OCI-LY3 (cell line): ENCODE results near the gene HIBCH.

Experiments used
- H2AFZ ChIP-seq: fragments of 200-600, 300-600 bp; shearing (Covaris generic); 2 replicates; pipeline ENCODE4 v1.6.0; 2014; ENCODE audit warnings: antibody characterized with exemption, low read depth, low read length
- H3K27ac ChIP-seq: fragments of 200-600, 300-600 bp; sonication (generic); 2 replicates; pipeline ENCODE4 v1.5.1; 2014; ENCODE audit warnings: mild to moderate bottlenecking, low read length, moderate library complexity, mixed read lengths
- H3K27me3 ChIP-seq: fragments of 200-600, 300-600 bp; sonication (generic); 2 replicates; pipeline ENCODE4 v1.6.1; 2014; ENCODE audit warnings: low read depth, low read length, mixed read lengths
- H3K36me3 ChIP-seq: fragments of 200-600, 300-600 bp; sonication (generic); replicated peaks from 2 replicates; pipeline ENCODE3; 2014; ENCODE audit warnings: low read depth, low read length, mixed read lengths
- H3K4me1 ChIP-seq: fragments of 300-600, 200-600 bp; sonication (generic); 2 replicates; pipeline ENCODE4 v1.6.1; 2014; ENCODE audit warnings: low read length, mixed read lengths
- H3K4me2 ChIP-seq: fragments of 200-600, 300-600 bp; sonication (generic); 2 replicates; pipeline ENCODE4 v1.6.1; 2014; ENCODE audit warnings: low read length, mixed read lengths
- H3K4me3 ChIP-seq: fragments of 300-600, 200-600 bp; sonication (generic); 2 replicates; pipeline ENCODE4 v1.5.1; 2014; ENCODE audit warnings: antibody characterized with exemption, mild to moderate bottlenecking, low read length, moderate library complexity
- H3K79me2 ChIP-seq: fragments of 300-600, 200-600 bp; shearing (Covaris generic); 2 replicates; pipeline ENCODE4 v1.6.1; 2014; ENCODE audit warnings: mild to moderate bottlenecking, low read length, mixed read lengths
- H3K9ac ChIP-seq: fragments of 300-600, 200-600 bp; shearing (Covaris generic); 2 replicates; pipeline ENCODE4 v1.6.0; 2014; ENCODE audit warnings: mild to moderate bottlenecking, low read length, moderate library complexity
- H3K9me3 ChIP-seq: fragments of 200-600, 300-600 bp; shearing (Covaris generic); 2 replicates; pipeline ENCODE4 v1.6.1; 2014; ENCODE audit warnings: low read length, mixed read lengths; ENCODE audit not compliant: insufficient read depth
- H4K20me1 ChIP-seq: fragments of 200-600, 300-600 bp; sonication (generic); 2 replicates; pipeline ENCODE4 v1.6.1; 2016; ENCODE audit warnings: low read length, mixed read lengths; ENCODE audit not compliant: insufficient read depth
- CTCF ChIP-seq: fragments of 200-600, 300-600 bp; sonication (generic); IDR thresholded peaks from 2 replicates; pipeline ENCODE4 v1.5.1; 2014; ENCODE audit warnings: antibody characterized with exemption, low read length, low read depth
- EZH2phosphoT487 ChIP-seq: fragments of 200-600 bp; shearing (Covaris generic); IDR thresholded peaks from 2 replicates; pipeline ENCODE4 v1.6.1; 2018; ENCODE audit warnings: antibody characterized with exemption, mixed run types, low read depth

The HIBCH gene

GRCh38 chr2:190319555-190320498 lies at the start of gene HIBCH:
Gene HIBCH, minus strand, starts transcription at chr2:190319826. Its CDS starts 76 bp downstream, at chr2:190319750.
- peak within 1 kb of the TSS; percentile 75 for H2AFZ ChIP-seq
- H3K4me3 ChIP-seq = peak within 1 kb of the TSS; percentile 93
- TF ChIP-seq CTCF (peak; percentile 45), EZH2phosphoT487 (no peak)
- H3K79me2 ChIP-seq = no peaks in the 10 kb centered on the region
- H3K36me3 ChIP-seq = no peaks in the 10 kb centered on the region
- peak within 1 kb of the TSS; percentile 66 for H3K9ac ChIP-seq
- H3K4me2 ChIP-seq = peak within 1 kb of the TSS; percentile 87
- H4K20me1 ChIP-seq = no peaks in the 10 kb centered on the region
- H3K27ac ChIP-seq = peak within 1 kb of the TSS; percentile 27
- H3K4me1 ChIP-seq = peaks cover 27% of the 10 kb centered on the region
- no peaks in the 10 kb centered on the region for H3K9me3 ChIP-seq
- H3K27me3 ChIP-seq = no peaks in the 10 kb centered on the region

- no peak overlapping the region for H3K4me2 ChIP-seq
- H2AFZ ChIP-seq = no peak overlapping the region
- H3K9ac ChIP-seq = no peak overlapping the region
- no peaks in the 10 kb centered on the region for H3K4me1 ChIP-seq
- H4K20me1 ChIP-seq = no peaks in the 10 kb centered on the region
- no peaks in the 10 kb centered on the region for H3K79me2 ChIP-seq
- no peaks in the 10 kb centered on the region for H3K9me3 ChIP-seq
- TF ChIP-seq EZH2phosphoT487 (no peak), CTCF (no peak)
- H3K27me3 ChIP-seq = no peaks in the 10 kb centered on the region
- H3K4me3 ChIP-seq = no peak overlapping the region
- H3K36me3 ChIP-seq = no peaks in the 10 kb centered on the region
- H3K27ac ChIP-seq = no peak overlapping the region
These were observed 47.5 kb upstream of the HIBCH start for GRCh38 chr2:190367091-190367490.

- H3K9me3 ChIP-seq = no peaks in the 10 kb centered on the region
These were observed 46.7 kb upstream of the HIBCH start for GRCh38 chr2:190366248-190366753.

More at GRCh38 chr2:190366248-190366753, 46.7 kb upstream of the HIBCH start:
- TF ChIP-seq EZH2phosphoT487 (no peak), CTCF (no peak)
- Histone ChIP-seq H3K79me2 (no peaks in the 10 kb centered on the region), H3K27ac (no peak overlapping the region), H4K20me1 (no peaks in the 10 kb centered on the region), H3K9ac (no peak overlapping the region), H3K36me3 (no peaks in the 10 kb centered on the region), H3K27me3 (no peaks in the 10 kb centered on the region), H3K4me3 (no peak overlapping the region), H3K4me2 (no peak overlapping the region), H3K4me1 (no peaks in the 10 kb centered on the region), H2AFZ (no peak overlapping the region)
